Stimulated activated CD8-positive, alpha-beta memory T cell treated with anti-CD3 and anti-CD28 coated beads, Interleukin-7, amount 100 ng/mL, for 1 hour (primary cell): Measurements from ENCODE around the gene ABO.
"Not testable (repeated sequence)": the region's sequence is repeated elsewhere in the genome, so short reads cannot be mapped to it uniquely, and the experiment has no call there.

ENCODE experiments used
- DNase-seq, 2 donors: peaks; one replicate each; pipeline ENCODE4 v3.0.0-alpha.2; 2020; ENCODE audit warnings: low read depth in 2 of 2

ABO gene

GRCh38 chr9:133225171-133226011, 49.6 kb downstream of the ABO start:
- DNase-seq, result no peak

GRCh38 chr9:133224762-133225161, 50.2 kb downstream of the ABO start:
- no peak for DNase-seq

GRCh38 chr9:133223159-133223756, 51.7 kb downstream of the ABO start:
- not testable (repeated sequence) for DNase-seq

- DNase-seq, result not testable (repeated sequence)
These were observed 53.0 kb downstream of the ABO start for GRCh38 chr9:133221994-133222393.

GRCh38 chr9:133221177-133221809, 53.7 kb downstream of the ABO start:
- DNase-seq, result no peak

GRCh38 chr9:133218049-133218975, 56.7 kb downstream of the ABO start:
- DNase-seq, result not testable (repeated sequence)

- DNase-seq, result not testable (repeated sequence)
These were observed 57.5 kb downstream of the ABO start for GRCh38 chr9:133217333-133217988.

GRCh38 chr9:133214276-133214675, 60.7 kb downstream of the ABO start:
- DNase-seq, result not testable (repeated sequence)

GRCh38 chr9:133210609-133211008, 64.4 kb downstream of the ABO start:
- DNase-seq, result no peak

- DNase-seq, result no peak
These were observed 64.8 kb downstream of the ABO start for GRCh38 chr9:133210202-133210532.

GRCh38 chr9:133209327-133210201, 65.4 kb downstream of the ABO start:
- not testable (repeated sequence) for DNase-seq

GRCh38 chr9:133208880-133209300, 66.1 kb downstream of the ABO start, which contains the start of gene OBP2B:
OBP2B (minus strand) TSS chr9:133209250; CDS start chr9:133209199, 51 bp downstream.
- DNase-seq, result not testable (repeated sequence)

- not testable (repeated sequence) for DNase-seq
These were observed 66.7 kb downstream of the ABO start for GRCh38 chr9:133208171-133208879.

GRCh38 chr9:133207540-133208170, 67.3 kb downstream of the ABO start:
- no peak for DNase-seq

- no peak for DNase-seq
These were observed 67.9 kb downstream of the ABO start for GRCh38 chr9:133207021-133207531.

- DNase-seq, result no peak
These were observed 68.7 kb downstream of the ABO start for GRCh38 chr9:133205996-133206931.

GRCh38 chr9:133205481-133205887, 69.5 kb downstream of the ABO start:
- not testable (repeated sequence) for DNase-seq
